AG04449 (cell line): ENCODE data around the gene KDM7A.
"Not testable (repeated sequence)": the region's sequence is repeated elsewhere in the genome, so short reads cannot be mapped to it uniquely, and the experiment has no call there.

ENCODE experiments used
- CTCF ChIA-PET: fragments of 350-600 bp; formaldehyde crosslinking; extraction: SDS; loops from one replicate; lab custom pipeline; 2021; ENCODE audit warnings: antibody characterized with exemption; lab: Yijun Ruan, JAX
- POLR2A ChIA-PET: fragments of 400-600, 350-600 bp; formaldehyde crosslinking; extraction: SDS; loops from one replicate; lab custom pipeline; 2020; ENCODE audit warnings: antibody characterized with exemption, inconsistent platforms; lab: Yijun Ruan, JAX
- DNase-seq: peaks from one replicate; pipeline ENCODE4 v3.0.0-alpha.2; 2010; ENCODE audit warnings: low read depth, low spot score
- H3K4me3 ChIP-seq: 2 replicates; pipeline ENCODE4 v1.5.1; 2011; ENCODE audit warnings: low read depth, mild to moderate bottlenecking, control low read depth, low read length
- CTCF ChIP-seq: IDR thresholded peaks from one replicate; pipeline ENCODE4 v1.5.1; 2011; ENCODE audit warnings: mild to moderate bottlenecking, moderate library complexity, low read length, control low read depth, inconsistent platforms; ENCODE audit not compliant: insufficient read depth; ENCODE audit errors: missing control alignments

Gene KDM7A

GRCh38 chr7:140127360-140128127 lies 49.2 kb downstream of the KDM7A start:
- no peak for DNase-seq
- CTCF ChIA-PET: no interaction called here
- no peak for TF ChIP-seq CTCF
- POLR2A ChIA-PET: no interaction called here
- no peak overlapping the region for H3K4me3 ChIP-seq

GRCh38 chr7:140126435-140127034 lies 50.2 kb downstream of the KDM7A start:
- POLR2A ChIA-PET: no interaction called here
- no peak overlapping the region for H3K4me3 ChIP-seq
- DNase-seq: no peak
- CTCF ChIA-PET: no interaction called here
- no peak for TF ChIP-seq CTCF

GRCh38 chr7:140122965-140123364 lies 53.8 kb downstream of the KDM7A start:
- no peak for DNase-seq
- ChIA-PET POLR2A (no interaction called here), CTCF (no interaction called here)
- TF ChIP-seq CTCF: no peak
- no peak overlapping the region for H3K4me3 ChIP-seq

- no peak for TF ChIP-seq CTCF
- ChIA-PET CTCF (no interaction called here), POLR2A (no interaction called here)
- no peak overlapping the region for H3K4me3 ChIP-seq
- DNase-seq: no peak
Observed at GRCh38 chr7:140121326-140121725, 55.5 kb downstream of the KDM7A start.

GRCh38 chr7:140114817-140115216 lies 62.0 kb downstream of the KDM7A start:
- H3K4me3 ChIP-seq, CTCF ChIA-PET, POLR2A ChIA-PET, DNase-seq: not testable (repeated sequence)

- CTCF ChIA-PET, H3K4me3 ChIP-seq, DNase-seq: not testable (repeated sequence)
- POLR2A ChIA-PET: interaction anchor here (0.6 kb wide), 1 partner anchor 13 kb away, joined by 3 read pairs; no protein-coding TSS in a partner anchor
Observed at GRCh38 chr7:140108777-140109176, 68.0 kb downstream of the KDM7A start.

- H3K4me3 ChIP-seq: no peak overlapping the region
- ChIA-PET CTCF (no interaction called here), POLR2A (no interaction called here)
- DNase-seq: no peak
- TF ChIP-seq CTCF: no peak
Observed at GRCh38 chr7:140096459-140096858, 80.3 kb downstream of the KDM7A start.
